Mesenchymal stem cell (in vitro differentiated cells and primary cell): ENCODE measurements around the gene DOCK3.

Source experiments
- DNase-seq: peaks from one replicate; pipeline ENCODE4 v3.0.0-alpha.2; 2013
- H2AFZ ChIP-seq: one replicate; pipeline ENCODE4 v1.6.1; 2013; ENCODE audit warnings: low read depth, mild to moderate bottlenecking, control low read depth, inconsistent platforms, low read length, moderate library complexity
- H2AK5ac ChIP-seq: 2 replicates; pipeline ENCODE4 v1.6.1; 2013; ENCODE audit warnings: low read length, moderate library complexity, mild to moderate bottlenecking, inconsistent platforms; ENCODE audit not compliant: severe bottlenecking
- H2BK120ac ChIP-seq: one replicate; pipeline ENCODE4 v1.6.1; 2013; ENCODE audit warnings: low read depth, mild to moderate bottlenecking, inconsistent platforms, low read length, moderate library complexity
- H2BK12ac ChIP-seq, 2 experiments: one replicate each; pipeline ENCODE4 v1.6.1; 2013; ENCODE audit warnings: inconsistent platforms in 2 of 2, low read length in 2 of 2, mild to moderate bottlenecking in 2 of 2, moderate library complexity in 2 of 2, control low read depth in 1 of 2
- H2BK15ac ChIP-seq: one replicate; pipeline ENCODE4 v1.6.1; 2013; ENCODE audit warnings: mild to moderate bottlenecking, low read depth, inconsistent platforms; ENCODE audit not compliant: poor library complexity, severe bottlenecking
- H2BK5ac ChIP-seq: 2 replicates; pipeline ENCODE4 v1.6.1; 2013; ENCODE audit warnings: low read depth, mild to moderate bottlenecking, low read length, control low read depth, inconsistent platforms; ENCODE audit not compliant: poor library complexity, severe bottlenecking
- H3K14ac ChIP-seq, 2 experiments: one replicate each; pipeline ENCODE4 v1.6.1; 2013; ENCODE audit warnings: inconsistent platforms in 2 of 2, low read length in 2 of 2, control low read depth in 1 of 2, mild to moderate bottlenecking in 1 of 2, moderate library complexity in 1 of 2
- H3K18ac ChIP-seq, 2 experiments: one replicate each; pipeline ENCODE4 v1.6.1; 2013; ENCODE audit warnings: inconsistent platforms in 2 of 2, low read length in 2 of 2, control low read depth in 1 of 2, low read depth in 1 of 2, mild to moderate bottlenecking in 1 of 2
- H3K23ac ChIP-seq, 2 experiments: one replicate each; pipeline ENCODE4 v1.6.1; 2013; ENCODE audit warnings: inconsistent platforms in 2 of 2, low read length in 2 of 2, mild to moderate bottlenecking in 2 of 2, moderate library complexity in 2 of 2, control low read depth in 1 of 2
- H3K27ac ChIP-seq: 2 replicates; pipeline ENCODE4 v1.5.1; 2013; ENCODE audit warnings: mild to moderate bottlenecking, moderate library complexity, low read length, control low read depth, inconsistent platforms; ENCODE audit not compliant: poor library complexity, severe bottlenecking
- H3K27me3 ChIP-seq, 2 experiments: 2 replicates each; pipeline versions ENCODE4 v1.6.1 to v1.7.0; 2013; ENCODE audit warnings: low read length in 2 of 2, mild to moderate bottlenecking in 2 of 2, moderate library complexity in 2 of 2, control low read depth in 1 of 2, inconsistent platforms in 1 of 2; ENCODE audit not compliant: control insufficient read depth in 1 of 2, insufficient read depth in 1 of 2
- H3K36me3 ChIP-seq, 2 experiments: 2 replicates each; pipeline versions ENCODE4 v1.6.1 to v1.7.0; 2013; ENCODE audit warnings: low read length in 2 of 2, control low read depth in 1 of 2, inconsistent platforms in 1 of 2, low read depth in 1 of 2, mild to moderate bottlenecking in 1 of 2; ENCODE audit not compliant: insufficient read depth in 2 of 2, control insufficient read depth in 1 of 2
- H3K4ac ChIP-seq, 2 experiments: one replicate each; pipeline ENCODE4 v1.6.1; 2013; ENCODE audit warnings: inconsistent platforms in 2 of 2, low read length in 2 of 2, mild to moderate bottlenecking in 2 of 2, moderate library complexity in 2 of 2, control low read depth in 1 of 2, low read depth in 1 of 2
- H3K4me1 ChIP-seq: 2 replicates; pipeline ENCODE4 v1.6.1; 2013; ENCODE audit warnings: low read depth, low read length, control low read depth; ENCODE audit not compliant: control insufficient read depth, insufficient read depth
- H3K4me2 ChIP-seq: 2 replicates; pipeline ENCODE4 v1.6.1; 2013; ENCODE audit warnings: low read length, mild to moderate bottlenecking, inconsistent platforms; ENCODE audit not compliant: poor library complexity, severe bottlenecking
- H3K4me3 ChIP-seq, 2 experiments: 2 replicates each; pipeline versions ENCODE4 v1.5.1 to v1.7.0; 2013; ENCODE audit warnings: low read length in 2 of 2, mild to moderate bottlenecking in 2 of 2, control low read depth in 1 of 2, low read depth in 1 of 2; ENCODE audit not compliant: insufficient read depth in 1 of 2
- H3K79me1 ChIP-seq: replicated peaks from 2 replicates; pipeline ENCODE4 v1.6.1; 2013; ENCODE audit warnings: mild to moderate bottlenecking, control low read depth, low read length, inconsistent platforms; ENCODE audit not compliant: poor library complexity, severe bottlenecking
- H3K9ac ChIP-seq: 2 replicates; pipeline ENCODE4 v1.7.0; 2013; ENCODE audit warnings: mild to moderate bottlenecking, low read length, moderate library complexity
- H3K9me3 ChIP-seq: 2 replicates; pipeline ENCODE4 v1.7.0; 2013; ENCODE audit warnings: mild to moderate bottlenecking, low read length; ENCODE audit not compliant: control insufficient read depth
- H4K8ac ChIP-seq: one replicate; pipeline ENCODE4 v1.6.1; 2013; ENCODE audit warnings: inconsistent platforms, mild to moderate bottlenecking, low read length, moderate library complexity
- H4K91ac ChIP-seq: one replicate; pipeline ENCODE4 v1.6.1; 2013; ENCODE audit warnings: mild to moderate bottlenecking, low read length, inconsistent platforms
- WGBS: methylation state at CpG from one replicate; pipeline ENCODE4 v1.1.7; 2013; ENCODE audit warnings: mixed read lengths; 5-methylcytosine and 5-hydroxymethylcytosine counted together

DOCK3 gene

DNA sequence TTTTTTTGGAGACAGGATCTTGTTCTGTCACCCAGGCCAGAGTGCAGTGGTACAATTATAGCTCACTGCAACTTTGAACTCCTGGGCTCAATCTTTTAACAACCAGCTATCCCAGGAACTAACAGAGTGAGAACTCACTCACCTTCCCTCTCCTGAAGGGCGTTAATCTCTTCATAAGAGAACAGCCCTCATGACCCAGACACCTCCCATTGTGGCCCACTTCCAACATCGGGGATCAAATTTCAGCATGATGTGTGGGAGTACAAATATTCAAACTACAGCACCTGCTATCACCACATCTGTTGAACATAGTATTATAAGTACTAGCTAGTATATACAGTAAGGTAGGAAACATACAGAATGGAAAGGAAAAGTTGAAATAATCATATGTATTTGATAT, 132.5 kb downstream of the DOCK3 start:
- no peak overlapping the region for H4K91ac ChIP-seq
- H2BK12ac ChIP-seq: no peak overlapping the region
- H3K4me3 ChIP-seq: no peak overlapping the region
- no CpG with 5 or more reads among the region's 2 CpGs for WGBS
- H2BK120ac ChIP-seq: no peak overlapping the region
- H3K4me2 ChIP-seq: no peak overlapping the region
- no peak overlapping the region for H3K4ac ChIP-seq
- peaks cover 4% of the 10 kb centered on the region for H3K9me3 ChIP-seq
- no peak for DNase-seq
- no peaks in the 10 kb centered on the region for H3K36me3 ChIP-seq
- H3K27ac ChIP-seq: no peak overlapping the region
- H2AK5ac ChIP-seq: no peak overlapping the region
- no peak overlapping the region for H2BK15ac ChIP-seq
- H4K8ac ChIP-seq: no peak overlapping the region
- H3K4me1 ChIP-seq: no peaks in the 10 kb centered on the region
- H3K18ac ChIP-seq: no peak overlapping the region
- no peak overlapping the region for H3K14ac ChIP-seq
- H2AFZ ChIP-seq: no peak overlapping the region
- H3K79me1 ChIP-seq: no peaks in the 10 kb centered on the region
- no peak overlapping the region for H3K23ac ChIP-seq
- no peak overlapping the region for H2BK5ac ChIP-seq
- no peaks in the 10 kb centered on the region for H3K27me3 ChIP-seq
- H3K9ac ChIP-seq: no peak overlapping the region

DNA sequence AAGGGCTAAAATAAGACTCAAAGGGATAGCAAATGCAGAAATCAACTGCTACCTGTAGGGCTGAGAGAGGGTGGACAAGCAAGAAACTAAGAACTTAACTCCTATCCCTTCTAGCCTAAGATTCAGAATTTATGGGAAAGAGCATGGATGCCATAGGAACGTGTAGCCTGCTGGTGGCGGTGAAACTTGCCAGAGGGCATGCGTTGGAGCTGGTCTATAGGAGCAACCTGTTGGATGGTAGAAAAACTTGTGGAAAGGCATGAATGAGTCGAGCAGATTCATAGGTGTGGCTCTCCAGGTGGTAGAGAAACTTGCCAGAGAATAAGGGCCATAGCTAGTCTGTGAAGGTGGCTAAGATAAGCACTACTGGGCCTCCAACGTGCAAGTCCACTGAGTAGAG, 137.2 kb downstream of the DOCK3 start:
- H3K27ac ChIP-seq: no peak overlapping the region
- no peaks in the 10 kb centered on the region for H3K27me3 ChIP-seq
- H3K36me3 ChIP-seq: no peaks in the 10 kb centered on the region
- DNase-seq: no peak
- no peak overlapping the region for H3K23ac ChIP-seq
- H2BK120ac ChIP-seq: no peak overlapping the region
- no peak overlapping the region for H2AFZ ChIP-seq
- H2AK5ac ChIP-seq: no peak overlapping the region
- H2BK5ac ChIP-seq: no peak overlapping the region
- no peak overlapping the region for H3K4ac ChIP-seq
- no peak overlapping the region for H2BK15ac ChIP-seq
- H3K4me3 ChIP-seq: no peak overlapping the region
- no peak overlapping the region for H3K18ac ChIP-seq
- WGBS: 62% methylated on average over 4 of the region's 5 CpGs
- H2BK12ac ChIP-seq: no peak overlapping the region
- H3K79me1 ChIP-seq: no peaks in the 10 kb centered on the region
- no peaks in the 10 kb centered on the region for H3K4me1 ChIP-seq
- H3K14ac ChIP-seq: no peak overlapping the region
- H3K9ac ChIP-seq: no peak overlapping the region
- H3K9me3 ChIP-seq: no peaks in the 10 kb centered on the region
- H4K91ac ChIP-seq: no peak overlapping the region
- no peak overlapping the region for H3K4me2 ChIP-seq
- no peak overlapping the region for H4K8ac ChIP-seq

DNA sequence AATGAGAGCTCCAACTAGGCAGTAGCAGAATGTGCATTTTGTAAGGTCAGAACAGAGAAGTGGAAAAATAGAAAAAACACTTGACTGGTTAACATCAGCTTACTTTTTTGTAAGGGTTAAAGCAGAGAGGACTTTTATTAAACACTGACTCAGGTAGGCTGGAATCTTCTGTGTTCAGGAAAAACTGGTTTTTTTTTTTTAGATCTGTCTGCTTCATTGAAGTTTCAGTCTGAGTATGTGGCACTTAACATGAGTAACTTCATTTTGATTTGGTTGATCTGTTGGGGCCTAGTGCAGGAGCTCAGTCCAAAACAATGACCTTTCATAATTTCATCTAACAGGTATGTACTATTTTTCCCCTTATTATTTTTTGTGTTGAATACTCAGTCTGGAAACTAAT, 141.1 kb downstream of the DOCK3 start:
- H2BK120ac ChIP-seq: no peak overlapping the region
- H3K27me3 ChIP-seq: no peaks in the 10 kb centered on the region
- H2AFZ ChIP-seq: no peak overlapping the region
- no peak overlapping the region for H3K9ac ChIP-seq
- no peaks in the 10 kb centered on the region for H3K4me1 ChIP-seq
- H3K9me3 ChIP-seq: no peaks in the 10 kb centered on the region
- no peak overlapping the region for H2BK15ac ChIP-seq
- no peak for DNase-seq
- H2BK12ac ChIP-seq: no peak overlapping the region
- H3K27ac ChIP-seq: no peak overlapping the region
- no peak overlapping the region for H3K18ac ChIP-seq
- no peak overlapping the region for H3K23ac ChIP-seq
- no peak overlapping the region for H2AK5ac ChIP-seq
- no peak overlapping the region for H2BK5ac ChIP-seq
- H4K91ac ChIP-seq: no peak overlapping the region
- no peak overlapping the region for H3K4me2 ChIP-seq
- no peak overlapping the region for H3K14ac ChIP-seq
- H3K36me3 ChIP-seq: no peaks in the 10 kb centered on the region
- H3K79me1 ChIP-seq: no peaks in the 10 kb centered on the region
- H3K4me3 ChIP-seq: no peak overlapping the region
- no peak overlapping the region for H3K4ac ChIP-seq
- H4K8ac ChIP-seq: no peak overlapping the region

GRCh38 chr3:50816894-50817293, 142.2 kb downstream of the DOCK3 start:
- no peaks in the 10 kb centered on the region for H3K79me1 ChIP-seq
- no peak overlapping the region for H4K8ac ChIP-seq
- no peak overlapping the region for H3K4me3 ChIP-seq
- no peaks in the 10 kb centered on the region for H3K36me3 ChIP-seq
- no peak overlapping the region for H2AFZ ChIP-seq
- H3K23ac ChIP-seq: no peak overlapping the region
- no peak overlapping the region for H3K4ac ChIP-seq
- no peak overlapping the region for H2BK120ac ChIP-seq
- WGBS: 58% methylated on average over 2 of the region's 3 CpGs
- no peak for DNase-seq
- no peak overlapping the region for H2BK15ac ChIP-seq
- no peaks in the 10 kb centered on the region for H3K4me1 ChIP-seq
- no peak overlapping the region for H4K91ac ChIP-seq
- no peaks in the 10 kb centered on the region for H3K9me3 ChIP-seq
- no peak overlapping the region for H3K18ac ChIP-seq
- H2BK5ac ChIP-seq: no peak overlapping the region
- no peak overlapping the region for H3K4me2 ChIP-seq
- no peak overlapping the region for H3K9ac ChIP-seq
- no peak overlapping the region for H3K27ac ChIP-seq
- H2AK5ac ChIP-seq: no peak overlapping the region
- no peaks in the 10 kb centered on the region for H3K27me3 ChIP-seq
- no peak overlapping the region for H2BK12ac ChIP-seq
- no peak overlapping the region for H3K14ac ChIP-seq
